Neural cell (in vitro differentiated cells): ENCODE results near the gene GALNT11. TPM values are rescaled to one million over a fixed set of nuclear protein-coding genes. Genes with fewer than 3 reads are reported as not detected.

ENCODE experiments used
- H2AFZ ChIP-seq: fragments of 200-600, 300-800 bp; sonication (generic), shearing (Covaris generic); 2 replicates; pipeline ENCODE4 v1.6.0; 2014; ENCODE audit warnings: low read depth, mild to moderate bottlenecking, antibody characterized with exemption, low read length, moderate library complexity
- H3F3A ChIP-seq: fragments of 200-600 bp; shearing (Covaris generic); 2 replicates; pipeline ENCODE4 v1.6.1; 2016; ENCODE audit warnings: mild to moderate bottlenecking, moderate library complexity, mixed read lengths, antibody characterized with exemption, low read length; ENCODE audit not compliant: insufficient read depth, poor library complexity, severe bottlenecking
- H3K27ac ChIP-seq: fragments of 200-600, 300-800 bp; sonication (generic), shearing (Covaris generic); 2 replicates; pipeline ENCODE4 v1.5.1; 2014; ENCODE audit warnings: mild to moderate bottlenecking, low read length, moderate library complexity
- H3K27me3 ChIP-seq: fragments of 300-800, 200-600 bp; sonication (generic), shearing (Covaris generic); 2 replicates; pipeline ENCODE4 v1.6.0; 2014; ENCODE audit warnings: mild to moderate bottlenecking, low read depth, low read length, moderate library complexity; ENCODE audit not compliant: insufficient read depth
- H3K36me3 ChIP-seq: fragments of 300-800, 200-600 bp; sonication (generic), shearing (Covaris generic); 2 replicates; pipeline ENCODE4 v1.5.1; 2014; ENCODE audit warnings: mild to moderate bottlenecking, antibody characterized with exemption, low read length, moderate library complexity; ENCODE audit not compliant: insufficient read depth
- H3K4me2 ChIP-seq: fragments of 300-800, 200-600 bp; sonication (generic), shearing (Covaris generic); 2 replicates; pipeline ENCODE4 v1.6.0; 2014; ENCODE audit warnings: mild to moderate bottlenecking, low read length
- H3K4me3 ChIP-seq: fragments of 300-800, 200-600 bp; sonication (generic), shearing (Covaris generic); 2 replicates; pipeline ENCODE4 v1.5.1; 2014; ENCODE audit warnings: mild to moderate bottlenecking, low read length, moderate library complexity
- H3K79me2 ChIP-seq: fragments of 200-600 bp; shearing (Covaris generic); replicated peaks from 2 replicates; pipeline ENCODE4 v1.6.0; 2014; ENCODE audit warnings: mild to moderate bottlenecking, low read length, moderate library complexity; ENCODE audit not compliant: insufficient read depth
- H3K9ac ChIP-seq: fragments of 300-800, 200-600 bp; sonication (generic), shearing (Covaris generic); 2 replicates; pipeline ENCODE4 v1.6.1; 2016; ENCODE audit warnings: mild to moderate bottlenecking, low read length, mixed read lengths
- H3K9me2 ChIP-seq: fragments of 200-600 bp; shearing (Covaris generic); 2 replicates; pipeline ENCODE4 v1.6.1; 2016; ENCODE audit warnings: mild to moderate bottlenecking, low read length, mixed read lengths; ENCODE audit not compliant: insufficient read depth
- H3K9me3 ChIP-seq: fragments of 200-600, 300-800 bp; sonication (generic), shearing (Covaris generic); 2 replicates; pipeline ENCODE4 v1.6.1; 2016; ENCODE audit warnings: mild to moderate bottlenecking, mixed run types, low read length, moderate library complexity, mixed read lengths
- H4K20me1 ChIP-seq: fragments of 200-600 bp; shearing (Covaris generic); 2 replicates; pipeline ENCODE4 v1.6.1; 2016; ENCODE audit warnings: mild to moderate bottlenecking, mixed run types; ENCODE audit not compliant: insufficient read depth
- EP300 ChIP-seq: fragments of 450-650 bp; conservative IDR thresholded peaks from 2 replicates; pipeline ENCODE4 v1.6.1; 2014; ENCODE audit warnings: antibody characterized with exemption, mild to moderate bottlenecking, moderate library complexity; ENCODE audit not compliant: poor library complexity, severe bottlenecking
- EZH2 ChIP-seq: fragments of 200-600, 300-800 bp; shearing (Covaris generic), sonication (generic); IDR thresholded peaks from 2 replicates; pipeline ENCODE4 v1.6.1; 2014; ENCODE audit warnings: antibody characterized with exemption, low read length, borderline replicate concordance, mild to moderate bottlenecking; ENCODE audit not compliant: insufficient read depth, poor library complexity, severe bottlenecking
- MXI1 ChIP-seq: fragments of 450-650 bp; conservative IDR thresholded peaks from 2 replicates; pipeline ENCODE4 v1.6.1; 2014; ENCODE audit warnings: antibody characterized with exemption, mild to moderate bottlenecking; ENCODE audit not compliant: poor library complexity, severe bottlenecking
- POLR2AphosphoS5 ChIP-seq: IDR thresholded peaks from 2 replicates; pipeline ENCODE4 v1.6.1; 2012
- RAD21 ChIP-seq: fragments of 450-650 bp; conservative IDR thresholded peaks from 2 replicates; pipeline ENCODE4 v1.6.1; 2014; ENCODE audit warnings: antibody characterized with exemption, mild to moderate bottlenecking, moderate library complexity
- SMC3 ChIP-seq: fragments of 450-650 bp; conservative IDR thresholded peaks from 2 replicates; pipeline ENCODE4 v1.6.1; 2014; ENCODE audit warnings: antibody characterized with exemption, mild to moderate bottlenecking, moderate library complexity; ENCODE audit not compliant: poor library complexity
- TAF1 ChIP-seq: IDR thresholded peaks from 2 replicates; pipeline ENCODE4 v1.6.1; 2012; ENCODE audit warnings: low read depth
- polyA plus RNA-seq: library from polyadenylated mRNA; depleted of rRNA; stranded (reverse); fragments of >200 nt; gene quantifications from 2 replicates; pipeline ENCODE4 v1.2.3, GENCODE V29; 2014
- small RNA-seq, 3 experiments: library from RNA; depleted of rRNA; stranded (forward); fragments of <200 nt; gene quantifications; one replicate each; pipeline ENCODE3, GENCODE V24; 2012
- TF ChIP-seq, protein P1 (sequence below): IDR thresholded peaks from 2 replicates; pipeline ENCODE4 v1.6.1; 2012; ENCODE audit warnings: borderline replicate concordance
- TF ChIP-seq, protein P2 (sequence below): fragments of 450-650 bp; IDR thresholded peaks from 2 replicates; pipeline ENCODE4 v1.5.1; 2014; ENCODE audit warnings: antibody characterized with exemption, mild to moderate bottlenecking, moderate library complexity; ENCODE audit not compliant: poor library complexity, severe bottlenecking

The GALNT11 gene
- polyA plus RNA-seq, 1 donor from 2014 or later = 118 TPM

DNA sequence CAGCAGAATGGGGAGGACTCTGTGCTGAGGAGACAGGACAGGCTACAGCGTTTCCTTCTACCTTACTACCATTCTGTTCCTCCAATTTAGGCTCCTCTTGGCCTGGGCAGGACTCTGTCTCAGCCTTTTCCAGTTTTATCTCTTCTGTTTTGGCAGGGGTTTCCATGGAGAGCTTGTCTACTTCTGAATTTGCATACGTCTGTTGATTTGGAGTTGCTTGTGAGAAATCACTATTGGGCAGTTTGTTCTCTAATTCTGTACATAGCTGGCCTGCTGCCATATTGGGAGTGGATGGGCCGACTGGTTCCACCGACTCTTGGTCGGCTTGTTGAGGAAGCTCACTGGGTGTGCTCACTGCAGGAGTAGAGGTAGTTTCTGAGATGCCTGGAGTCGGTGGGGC lies 136.8 kb downstream of the GALNT11 start:
- Histone ChIP-seq H4K20me1 (no peaks in the 10 kb centered on the region), H3K4me3 (no peak overlapping the region), H2AFZ (no peak overlapping the region), H3K79me2 (no peaks in the 10 kb centered on the region), H3K36me3 (peaks cover 3% of the 10 kb centered on the region), H3F3A (no peaks in the 10 kb centered on the region), H3K9ac (no peak overlapping the region), H3K9me3 (no peaks in the 10 kb centered on the region), H3K9me2 (no peaks in the 10 kb centered on the region), H3K27ac (no peak overlapping the region), H3K27me3 (no peaks in the 10 kb centered on the region), H3K4me2 (no peak overlapping the region)
- TF ChIP-seq MXI1 (no peak), SMC3 (no peak), EP300 (no peak), RAD21 (no peak), EZH2 (no peak), POLR2AphosphoS5 (no peak), TAF1 (no peak)
- TF ChIP-seq, protein P1, sequence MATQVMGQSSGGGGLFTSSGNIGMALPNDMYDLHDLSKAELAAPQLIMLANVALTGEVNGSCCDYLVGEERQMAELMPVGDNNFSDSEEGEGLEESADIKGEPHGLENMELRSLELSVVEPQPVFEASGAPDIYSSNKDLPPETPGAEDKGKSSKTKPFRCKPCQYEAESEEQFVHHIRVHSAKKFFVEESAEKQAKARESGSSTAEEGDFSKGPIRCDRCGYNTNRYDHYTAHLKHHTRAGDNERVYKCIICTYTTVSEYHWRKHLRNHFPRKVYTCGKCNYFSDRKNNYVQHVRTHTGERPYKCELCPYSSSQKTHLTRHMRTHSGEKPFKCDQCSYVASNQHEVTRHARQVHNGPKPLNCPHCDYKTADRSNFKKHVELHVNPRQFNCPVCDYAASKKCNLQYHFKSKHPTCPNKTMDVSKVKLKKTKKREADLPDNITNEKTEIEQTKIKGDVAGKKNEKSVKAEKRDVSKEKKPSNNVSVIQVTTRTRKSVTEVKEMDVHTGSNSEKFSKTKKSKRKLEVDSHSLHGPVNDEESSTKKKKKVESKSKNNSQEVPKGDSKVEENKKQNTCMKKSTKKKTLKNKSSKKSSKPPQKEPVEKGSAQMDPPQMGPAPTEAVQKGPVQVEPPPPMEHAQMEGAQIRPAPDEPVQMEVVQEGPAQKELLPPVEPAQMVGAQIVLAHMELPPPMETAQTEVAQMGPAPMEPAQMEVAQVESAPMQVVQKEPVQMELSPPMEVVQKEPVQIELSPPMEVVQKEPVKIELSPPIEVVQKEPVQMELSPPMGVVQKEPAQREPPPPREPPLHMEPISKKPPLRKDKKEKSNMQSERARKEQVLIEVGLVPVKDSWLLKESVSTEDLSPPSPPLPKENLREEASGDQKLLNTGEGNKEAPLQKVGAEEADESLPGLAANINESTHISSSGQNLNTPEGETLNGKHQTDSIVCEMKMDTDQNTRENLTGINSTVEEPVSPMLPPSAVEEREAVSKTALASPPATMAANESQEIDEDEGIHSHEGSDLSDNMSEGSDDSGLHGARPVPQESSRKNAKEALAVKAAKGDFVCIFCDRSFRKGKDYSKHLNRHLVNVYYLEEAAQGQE = no peak
- TF ChIP-seq, protein P2, sequence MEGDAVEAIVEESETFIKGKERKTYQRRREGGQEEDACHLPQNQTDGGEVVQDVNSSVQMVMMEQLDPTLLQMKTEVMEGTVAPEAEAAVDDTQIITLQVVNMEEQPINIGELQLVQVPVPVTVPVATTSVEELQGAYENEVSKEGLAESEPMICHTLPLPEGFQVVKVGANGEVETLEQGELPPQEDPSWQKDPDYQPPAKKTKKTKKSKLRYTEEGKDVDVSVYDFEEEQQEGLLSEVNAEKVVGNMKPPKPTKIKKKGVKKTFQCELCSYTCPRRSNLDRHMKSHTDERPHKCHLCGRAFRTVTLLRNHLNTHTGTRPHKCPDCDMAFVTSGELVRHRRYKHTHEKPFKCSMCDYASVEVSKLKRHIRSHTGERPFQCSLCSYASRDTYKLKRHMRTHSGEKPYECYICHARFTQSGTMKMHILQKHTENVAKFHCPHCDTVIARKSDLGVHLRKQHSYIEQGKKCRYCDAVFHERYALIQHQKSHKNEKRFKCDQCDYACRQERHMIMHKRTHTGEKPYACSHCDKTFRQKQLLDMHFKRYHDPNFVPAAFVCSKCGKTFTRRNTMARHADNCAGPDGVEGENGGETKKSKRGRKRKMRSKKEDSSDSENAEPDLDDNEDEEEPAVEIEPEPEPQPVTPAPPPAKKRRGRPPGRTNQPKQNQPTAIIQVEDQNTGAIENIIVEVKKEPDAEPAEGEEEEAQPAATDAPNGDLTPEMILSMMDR = no peak

Small RNA genes within 50 kb of the gene (small RNA-seq; reads per million reads assigned to genes)
- 0 reads per million in 3 experiments for gene RF00017

Other genes with a start within 250 kb of the GALNT11 start
- gene PRKAG2, start 148.6 kb upstream of the GALNT11 start, polyA plus RNA-seq = 22.7 and 22.9 TPM in 2 replicates
- not detected in 2 replicates for gene GALNTL5, start 69.2 kb upstream of the GALNT11 start, polyA plus RNA-seq